ENCODE results near the gene ADAMTS14.

The ADAMTS14 gene

GRCh38 chr10:70735161-70735560, 62.9 kb downstream of the ADAMTS14 start:
- Mint-ChIP-seq H3K27ac (no peak overlapping the region), H3K4me3 (no peak overlapping the region)
- no peak for DNase-seq

GRCh38 chr10:70736525-70736924, 64.2 kb downstream of the ADAMTS14 start:
- Mint-ChIP-seq H3K4me1 (no peaks in the 10 kb centered on the region), H3K36me3 (ENCODE audit: low read depth) (no peaks in the 10 kb centered on the region), H3K27ac (no peak overlapping the region), H3K27me3 (peaks cover 2% of the 10 kb centered on the region), H3K9me3 (no peaks in the 10 kb centered on the region), H3K4me3 (no peak overlapping the region)
- no peak for ATAC-seq
- DNase-seq, result no peak

More at GRCh38 chr10:70735161-70735560, 62.9 kb downstream of the ADAMTS14 start:
- ATAC-seq, result no peak
- Mint-ChIP-seq H3K4me1 (no peaks in the 10 kb centered on the region), H3K36me3 (ENCODE audit: low read depth) (no peaks in the 10 kb centered on the region), H3K9me3 (no peaks in the 10 kb centered on the region), H3K27me3 (peaks cover 2% of the 10 kb centered on the region)

- Mint-ChIP-seq H3K9me3 (no peaks in the 10 kb centered on the region), H3K27ac (no peak overlapping the region), H3K36me3 (ENCODE audit: low read depth) (no peaks in the 10 kb centered on the region), H3K27me3 (peaks cover 2% of the 10 kb centered on the region), H3K4me3 (no peak overlapping the region), H3K4me1 (no peaks in the 10 kb centered on the region)
- DNase-seq (no peak), ATAC-seq (no peak)
These were observed 64.9 kb downstream of the ADAMTS14 start for GRCh38 chr10:70737250-70737649.

- DNase-seq (no peak), ATAC-seq (no peak)
- Mint-ChIP-seq H3K9me3 (no peaks in the 10 kb centered on the region), H3K4me3 (no peak overlapping the region), H3K27me3 (peaks cover 2% of the 10 kb centered on the region), H3K27ac (no peak overlapping the region), H3K4me1 (peaks cover 9% of the 10 kb centered on the region), H3K36me3 (ENCODE audit: low read depth) (no peaks in the 10 kb centered on the region)
These were observed 65.9 kb downstream of the ADAMTS14 start for GRCh38 chr10:70738006-70738760.

- Mint-ChIP-seq H3K4me3 (no peak overlapping the region), H3K9me3 (no peaks in the 10 kb centered on the region), H3K36me3 (ENCODE audit: low read depth) (no peaks in the 10 kb centered on the region), H3K27me3 (peaks cover 2% of the 10 kb centered on the region), H3K27ac (no peak overlapping the region), H3K4me1 (peaks cover 9% of the 10 kb centered on the region)
- no peak for DNase-seq
- no peak for ATAC-seq
These were observed 66.4 kb downstream of the ADAMTS14 start for GRCh38 chr10:70738761-70739121.

GRCh38 chr10:70740406-70741288, 68.3 kb downstream of the ADAMTS14 start:
- Mint-ChIP-seq H3K27ac (no peak overlapping the region), H3K36me3 (ENCODE audit: low read depth) (no peaks in the 10 kb centered on the region), H3K9me3 (no peaks in the 10 kb centered on the region), H3K4me3 (no peak overlapping the region), H3K4me1 (peaks cover 9% of the 10 kb centered on the region), H3K27me3 (peaks cover 2% of the 10 kb centered on the region)
- DNase-seq, result no peak
- peak; percentile 46 for ATAC-seq

GRCh38 chr10:70742537-70743429, 70.5 kb downstream of the ADAMTS14 start:
- ATAC-seq, result no peak
- DNase-seq, result no peak
- Mint-ChIP-seq H3K9me3 (no peaks in the 10 kb centered on the region), H3K27ac (peak overlapping the region; percentile 4), H3K4me1 (peaks cover 9% of the 10 kb centered on the region), H3K36me3 (ENCODE audit: low read depth) (no peaks in the 10 kb centered on the region), H3K27me3 (no peaks in the 10 kb centered on the region), H3K4me3 (no peak overlapping the region)

- no peak overlapping the region for H3K4me3 Mint-ChIP-seq
- no peaks in the 10 kb centered on the region for H3K36me3 Mint-ChIP-seq (ENCODE audit: low read depth)
- no peak for ATAC-seq
- no peaks in the 10 kb centered on the region for H3K9me3 Mint-ChIP-seq
- no peak for DNase-seq
- H3K4me1 Mint-ChIP-seq, result peaks cover 9% of the 10 kb centered on the region
- H3K27ac Mint-ChIP-seq, result no peak overlapping the region
- H3K27me3 Mint-ChIP-seq, result no peaks in the 10 kb centered on the region
These were observed 71.1 kb downstream of the ADAMTS14 start for GRCh38 chr10:70743430-70743788.

GRCh38 chr10:70743879-70744278, 71.6 kb downstream of the ADAMTS14 start:
- Mint-ChIP-seq H3K36me3 (ENCODE audit: low read depth) (no peaks in the 10 kb centered on the region), H3K9me3 (no peaks in the 10 kb centered on the region), H3K27ac (no peak overlapping the region), H3K4me3 (no peak overlapping the region), H3K4me1 (peaks cover 9% of the 10 kb centered on the region), H3K27me3 (no peaks in the 10 kb centered on the region)
- ATAC-seq (no peak), DNase-seq (no peak)

GRCh38 chr10:70744617-70745143, 72.4 kb downstream of the ADAMTS14 start:
- Mint-ChIP-seq H3K27ac (no peak overlapping the region), H3K4me3 (no peak overlapping the region), H3K4me1 (peaks cover 9% of the 10 kb centered on the region), H3K27me3 (no peaks in the 10 kb centered on the region), H3K36me3 (ENCODE audit: low read depth) (no peaks in the 10 kb centered on the region), H3K9me3 (no peaks in the 10 kb centered on the region)
- ATAC-seq (no peak), DNase-seq (no peak)

- no peak overlapping the region for H3K4me3 Mint-ChIP-seq
- peaks cover 9% of the 10 kb centered on the region for H3K4me1 Mint-ChIP-seq
- H3K27me3 Mint-ChIP-seq, result no peaks in the 10 kb centered on the region
- no peaks in the 10 kb centered on the region for H3K9me3 Mint-ChIP-seq
- no peak overlapping the region for H3K27ac Mint-ChIP-seq
- DNase-seq (no peak), ATAC-seq (no peak)
- H3K36me3 Mint-ChIP-seq (ENCODE audit: low read depth), result no peaks in the 10 kb centered on the region
These were observed 73.2 kb downstream of the ADAMTS14 start for GRCh38 chr10:70745555-70745954.

- H3K27ac Mint-ChIP-seq, result no peak overlapping the region
These were observed 75.1 kb downstream of the ADAMTS14 start for GRCh38 chr10:70747192-70747965.

GRCh38 chr10:70748305-70748704, 76.0 kb downstream of the ADAMTS14 start:
- H3K27ac Mint-ChIP-seq, result no peak overlapping the region
- H3K4me3 Mint-ChIP-seq, result no peak overlapping the region
- H3K27me3 Mint-ChIP-seq, result no peaks in the 10 kb centered on the region
- DNase-seq, result no peak
- H3K36me3 Mint-ChIP-seq (ENCODE audit: low read depth), result no peaks in the 10 kb centered on the region
- ATAC-seq, result no peak
- no peaks in the 10 kb centered on the region for H3K4me1 Mint-ChIP-seq
- H3K9me3 Mint-ChIP-seq, result no peaks in the 10 kb centered on the region

More at GRCh38 chr10:70747192-70747965, 75.1 kb downstream of the ADAMTS14 start:
- Mint-ChIP-seq H3K4me1 (peaks cover 8% of the 10 kb centered on the region), H3K4me3 (no peak overlapping the region), H3K36me3 (ENCODE audit: low read depth) (no peaks in the 10 kb centered on the region), H3K27me3 (no peaks in the 10 kb centered on the region), H3K9me3 (no peaks in the 10 kb centered on the region)
- ATAC-seq (no peak), DNase-seq (no peak)
